Measurements from ENCODE around the gene GORASP2. TPM values are rescaled to one million over a fixed set of nuclear protein-coding genes. Genes with fewer than 3 reads are reported as not detected.

The GORASP2 gene
- total RNA-seq, 4 donors from 2014 or later: 14.7 to 43.7 (median 29.4) TPM

DNA sequence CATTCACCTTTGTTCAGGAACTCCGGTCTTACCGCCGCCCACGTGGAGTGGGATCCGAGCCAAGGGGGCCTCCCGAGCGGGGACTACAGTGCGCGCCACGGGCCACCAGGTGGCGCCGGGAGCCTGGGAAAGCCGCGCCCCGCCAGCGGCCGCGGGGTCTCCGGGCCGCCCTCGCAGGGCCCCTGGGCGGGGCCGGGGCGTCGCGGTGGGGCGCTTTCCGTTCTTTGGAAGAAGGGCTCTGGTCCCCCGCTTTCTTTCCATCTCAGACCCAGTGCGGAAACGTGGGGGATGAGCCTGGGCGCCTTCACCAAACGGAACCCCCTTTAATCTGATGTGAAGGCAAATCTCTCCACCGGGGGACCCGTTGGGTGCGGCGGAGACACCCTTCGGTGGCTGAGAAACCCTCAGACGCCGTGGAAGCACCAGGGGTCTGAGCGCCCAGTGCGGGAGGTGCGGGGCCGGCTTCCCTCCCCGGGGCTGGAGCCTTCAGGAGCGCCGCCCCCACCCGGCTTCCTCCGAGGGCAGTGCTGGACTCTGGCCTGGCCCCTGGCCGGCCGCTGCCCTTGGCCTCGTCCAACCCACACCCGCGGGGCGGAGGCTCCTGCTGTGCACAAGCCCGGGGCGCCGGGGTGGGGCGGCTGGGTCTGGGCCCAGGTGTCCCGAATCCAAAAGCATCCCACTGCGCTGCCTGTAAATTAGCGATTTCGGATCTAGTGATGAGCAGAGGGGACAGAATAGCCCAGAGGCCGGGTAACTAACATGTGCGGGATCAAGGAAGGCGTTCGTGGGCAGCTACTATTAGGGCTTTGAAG lies 44.6 kb downstream of the GORASP2 start:
- Histone ChIP-seq H3K27me3 (no peaks in the 10 kb centered on the region), H3K9me3 (no peaks in the 10 kb centered on the region), H3K4me3 (peak overlapping the region; percentile 45 to 95 (median 71)), H3K27ac (peak overlapping the region; percentile 75 to 91 (median 86)), H3K4me1 (peaks cover 5 to 20% (median 11%) of the 10 kb centered on the region in 4 donors), H3K36me3 (no peaks in the 10 kb centered on the region)
- in situ Hi-C loops (cut with MboI; ENCODE audit: low pct_ligation_motif_present in 1 of 4, low pct_unique_long_range_greater_than_20kb in 1 of 4, low sequenced_read_pairs in 3 of 4): loop anchor here in 3 of 4 donors (10.0 to 25.0 kb wide), 3 partner anchors 189 to 439 kb away; partner anchors contain the start of gene TLK1 (in 2 of the 3)
- peak; percentile 91 for DNase-seq
- WGBS, 2 donors (ENCODE audit: low coverage in 1 of 2): 8 to 56% methylated on average over 8 to 40 of the region's 67 CpGs
- TF ChIP-seq POLR2A (IDR thresholded peaks at IDR 0.05): peak; percentile 49
- TF ChIP-seq CTCF (IDR thresholded peaks at IDR 0.05): peak; percentile 86 to 94 (median 93)
- TF ChIP-seq POLR2AphosphoS5 (IDR thresholded peaks at IDR 0.05): peak in 2 of 3 donors; percentile 43 to 46
- no peak for TF ChIP-seq EP300 (IDR thresholded peaks at IDR 0.05; ENCODE audit: low read depth)
- intact Hi-C loops (cut with DNase I; ENCODE audit: low total_unique reads): loop anchor here (1.0 to 10.0 kb wide), 3 partner anchors 91 to 443 kb away; no protein-coding TSS in a partner anchor

- peak overlapping the region in 3 of 4 donors; percentile 75 to 91 (median 87) for H3K27ac ChIP-seq
- TF ChIP-seq POLR2AphosphoS5 (IDR thresholded peaks at IDR 0.05) (no peak), EP300 (IDR thresholded peaks at IDR 0.05; ENCODE audit: low read depth) (no peak), POLR2A (IDR thresholded peaks at IDR 0.05) (no peak), CTCF (IDR thresholded peaks at IDR 0.05) (no peak)
- peak; percentile 21 for DNase-seq
- no peaks in the 10 kb centered on the region for H3K27me3 ChIP-seq
- in situ Hi-C loops (cut with MboI; ENCODE audit: low pct_ligation_motif_present in 1 of 4, low pct_unique_long_range_greater_than_20kb in 1 of 4, low sequenced_read_pairs in 3 of 4) (loop anchor here in 3 of 4 donors (10.0 to 25.0 kb wide), 3 partner anchors 188 to 438 kb away; partner anchors contain the start of gene TLK1 (in 2 of the 3)), intact Hi-C loops (cut with DNase I; ENCODE audit: low total_unique reads) (loop anchor here (5.0 to 10.0 kb wide), 2 partner anchors 90 to 183 kb away; no protein-coding TSS in a partner anchor)
- peak overlapping the region in 3 of 4 donors; percentile 58 to 95 (median 84) for H3K4me3 ChIP-seq
- no peaks in the 10 kb centered on the region for H3K9me3 ChIP-seq
- H3K4me1 ChIP-seq: peaks cover 5 to 20% (median 11%) of the 10 kb centered on the region in 4 donors
- WGBS, 2 donors (ENCODE audit: low coverage in 1 of 2): 60 to 65% methylated on average over 5 to 11 of the region's 11 CpGs
- H3K36me3 ChIP-seq: no peaks in the 10 kb centered on the region
Observed at GRCh38 chr2:170974304-170974993, 45.4 kb downstream of the GORASP2 start.

GRCh38 chr2:170975127-170975942 lies 46.3 kb downstream of the GORASP2 start:
- in situ Hi-C loops (cut with MboI; ENCODE audit: low pct_ligation_motif_present in 1 of 4, low pct_unique_long_range_greater_than_20kb in 1 of 4, low sequenced_read_pairs in 3 of 4) (loop anchor here in 1 of 4 donors (5.0 to 10.0 kb wide), 2 partner anchors 189 to 442 kb away; partner anchors contain the start of gene TLK1), intact Hi-C loops (cut with DNase I; ENCODE audit: low total_unique reads) (loop anchor here (10.0 kb wide), 1 partner anchor 89 kb away; no protein-coding TSS in a partner anchor)
- TF ChIP-seq EP300 (IDR thresholded peaks at IDR 0.05; ENCODE audit: low read depth) (no peak), CTCF (IDR thresholded peaks at IDR 0.05) (no peak), POLR2AphosphoS5 (IDR thresholded peaks at IDR 0.05) (no peak), POLR2A (IDR thresholded peaks at IDR 0.05) (no peak)
- no peaks in the 10 kb centered on the region for H3K36me3 ChIP-seq
- H3K9me3 ChIP-seq: no peaks in the 10 kb centered on the region
- WGBS, 2 donors (ENCODE audit: low coverage in 1 of 2): 40 to 71% methylated on average over 3 to 17 of the region's 17 CpGs
- no peak for DNase-seq
- no peak overlapping the region for H3K27ac ChIP-seq
- no peaks in the 10 kb centered on the region for H3K27me3 ChIP-seq
- peaks cover 5 to 20% (median 11%) of the 10 kb centered on the region in 4 donors for H3K4me1 ChIP-seq
- H3K4me3 ChIP-seq: no peak overlapping the region

Data from transverse colon (tissue), 4 donors.